K562 (cell line): ENCODE measurements around the gene SHB. TPM values are rescaled to one million over a fixed set of nuclear protein-coding genes. Genes with fewer than 3 reads are reported as not detected.
A peak's percentile ranks its signal among the peaks of the same experiment; 100 is the strongest.

Experiments used
- ATAC-seq: fragments of 200-7000 bp; cut with Tn5 transposase; 3 replicates; pipeline ENCODE4 v1.9.1; 2020; ENCODE audit warnings: moderate library complexity
- BruUV-seq: library from RNA; stranded (reverse); fragments of 400-500 nt; replicated peaks from 2 replicates; lab custom pipeline; 2021; lab: Mats Ljungman, UMichigan
- CTCF ChIA-PET: fragments of 300-600 bp; formaldehyde crosslinking; extraction: SDS; loops from one replicate; lab custom pipeline; 2021; ENCODE audit warnings: low intra/inter-chr PET ratio; lab: Yijun Ruan, JAX
- POLR2A ChIA-PET: fragments of 300-600, 350-650 bp; sonication (Branson Sonifier 250); formaldehyde crosslinking; extraction: SDS; loops from one replicate; lab custom pipeline; 2021; ENCODE audit warnings: antibody characterized with exemption, inconsistent platforms; lab: Yijun Ruan, JAX
- DNase-seq, 4 experiments: peaks; one replicate each; pipeline versions ENCODE4 v3.0.0 to v3.0.0-alpha.2; 2011 to 2018; ENCODE audit warnings: low spot score in 3 of 4, mixed read lengths in 3 of 4; ENCODE audit errors: extremely low read depth in 1 of 4
- FAIRE-seq: peaks from 2 replicates; lab custom pipeline; 2011; peaks lifted over from hg19 to GRCh38; lab: Jason Lieb, UNC
- H2AFZ ChIP-seq: 2 replicates; pipeline ENCODE4 v1.6.0; 2011; ENCODE audit warnings: low read depth, low read length, control low read depth, inconsistent platforms
- H3K27ac ChIP-seq: fragments of 200-600 bp; 3 replicates; pipeline ENCODE4 v1.8.0; 2011; ENCODE audit warnings: low read depth, mild to moderate bottlenecking, control low read depth, inconsistent platforms, low read length, moderate library complexity, mixed read lengths; ENCODE audit errors: extremely low read depth
- H3K27me3 ChIP-seq, 2 experiments: fragments of 300-600 bp in 1 of 2; 2 replicates in 1 of 2; 3 replicates in 1 of 2; pipeline versions ENCODE4 v1.6.0 to v1.8.0; 2011; ENCODE audit warnings: inconsistent platforms in 2 of 2, low read length in 2 of 2, mild to moderate bottlenecking in 1 of 2, mixed read lengths in 1 of 2, moderate library complexity in 1 of 2; ENCODE audit not compliant: control insufficient read depth in 2 of 2, insufficient read depth in 2 of 2
- H3K36me3 ChIP-seq: fragments of 300-600 bp; 3 replicates; pipeline ENCODE4 v1.8.0; 2011; ENCODE audit warnings: mild to moderate bottlenecking, low read length, inconsistent platforms; ENCODE audit not compliant: control insufficient read depth, insufficient read depth
- H3K4me1 ChIP-seq, 2 experiments: fragments of 200-600 bp in 1 of 2; replicated peaks in 1 of 2; 2 replicates in 1 of 2; 3 replicates in 1 of 2; pipeline versions ENCODE4 v1.5.1 to v1.8.0; 2011; ENCODE audit warnings: inconsistent platforms in 2 of 2, low read length in 2 of 2, mild to moderate bottlenecking in 1 of 2, mixed read lengths in 1 of 2, moderate library complexity in 1 of 2; ENCODE audit not compliant: control insufficient read depth in 2 of 2, insufficient read depth in 2 of 2
- H3K4me2 ChIP-seq: 2 replicates; pipeline ENCODE4 v1.6.1; 2011; ENCODE audit warnings: low read length, control low read depth, inconsistent platforms, mixed read lengths; ENCODE audit not compliant: insufficient read depth
- H3K4me3 ChIP-seq: fragments of 200-600 bp; sonication (generic), shearing (Covaris generic); 2 replicates; pipeline ENCODE4 v1.5.1; 2016; ENCODE audit warnings: control low read depth, inconsistent platforms
- H3K79me2 ChIP-seq: fragments of 200-600 bp; 3 replicates; pipeline ENCODE4 v1.8.0; 2011; ENCODE audit warnings: low read length, inconsistent platforms; ENCODE audit not compliant: control insufficient read depth, insufficient read depth
- H3K9ac ChIP-seq, 2 experiments: 2 replicates each; pipeline versions ENCODE4 v1.6.0 to v1.6.1; 2011; ENCODE audit warnings: low read depth in 2 of 2, low read length in 2 of 2, control low read depth in 1 of 2, inconsistent platforms in 1 of 2, mild to moderate bottlenecking in 1 of 2, mixed read lengths in 1 of 2; ENCODE audit not compliant: insufficient read depth in 1 of 2
- H3K9me1 ChIP-seq: one replicate; pipeline ENCODE4 v1.6.0; 2011; ENCODE audit warnings: inconsistent platforms, mild to moderate bottlenecking, low read length, moderate library complexity; ENCODE audit not compliant: control insufficient read depth, insufficient read depth
- H3K9me3 ChIP-seq: replicated peaks from 2 replicates; pipeline ENCODE4 v1.5.1; 2011; ENCODE audit warnings: low read depth, low read length, inconsistent platforms; ENCODE audit not compliant: control insufficient read depth, insufficient read depth
- H4K20me1 ChIP-seq: replicated peaks from 2 replicates; pipeline ENCODE4 v1.6.1; 2011; ENCODE audit warnings: low read length, inconsistent platforms, mixed read lengths; ENCODE audit not compliant: control insufficient read depth, insufficient read depth
- DPF2 ChIP-seq: fragments of 450-650 bp; IDR thresholded peaks from 2 replicates; pipeline ENCODE4 v1.6.1; 2016
- HDAC1 ChIP-seq, 2 experiments: fragments of 450-650 bp; IDR thresholded peaks; 2 replicates each; pipeline ENCODE4 v1.6.1; 2016 to 2017; ENCODE audit warnings: inconsistent platforms in 1 of 2, mild to moderate bottlenecking in 1 of 2, moderate library complexity in 1 of 2
- HDGF ChIP-seq: fragments of 450-650 bp; IDR thresholded peaks from 2 replicates; pipeline ENCODE4 v1.6.1; 2016
- KAT7 ChIP-seq: sonication (generic); formaldehyde crosslinking; IDR thresholded peaks from 2 replicates; pipeline ENCODE4 v1.8.0; 2022; ENCODE audit warnings: missing genetic modification reagents, mild to moderate bottlenecking, borderline replicate concordance
- NR2C2 ChIP-seq, 2 experiments: fragments of 200-800 bp in 1 of 2; sonication (Bioruptor generic) in 1 of 2; sonication (generic) in 1 of 2; formaldehyde crosslinking in 1 of 2; IDR thresholded peaks; 2 replicates each; pipeline versions ENCODE4 v1.6.1 to v1.8.0; 2016 to 2022; ENCODE audit warnings: mild to moderate bottlenecking in 1 of 2, missing compliant biosample characterization in 1 of 2, missing genetic modification characterization in 1 of 2, missing genetic modification reagents in 1 of 2
- TAF1 ChIP-seq: IDR thresholded peaks from 2 replicates; pipeline ENCODE4 v1.6.1; 2011; ENCODE audit warnings: mild to moderate bottlenecking, low read length, moderate library complexity; ENCODE audit not compliant: insufficient read depth, control insufficient read depth, severe bottlenecking; ENCODE audit errors: extremely low read depth
- TSC22D4 ChIP-seq: fragments of 450-650 bp; IDR thresholded peaks from 2 replicates; pipeline ENCODE4 v1.6.1; 2016; ENCODE audit warnings: missing genetic modification characterization, missing biosample characterization, control low read depth
- ZBTB26 ChIP-seq: fragments of 450-650 bp; formaldehyde crosslinking; IDR thresholded peaks from 2 replicates; pipeline ENCODE4 v1.4.0; 2022; ENCODE audit warnings: missing genetic modification characterization
- ZBTB40 ChIP-seq, 2 experiments: fragments of 450-650 bp in 1 of 2; sonication (generic) in 1 of 2; formaldehyde crosslinking in 1 of 2; IDR thresholded peaks; 2 replicates each; pipeline versions ENCODE4 v1.7.1 to v1.9.0; 2016 to 2022; ENCODE audit warnings: inconsistent platforms in 1 of 2, mild to moderate bottlenecking in 1 of 2, missing genetic modification reagents in 1 of 2
- WGBS: fragments of 100-300 bp; shearing (Covaris generic); methylation state at CpG from one replicate; pipeline ENCODE4 v1.1.6; 2016; ENCODE audit warnings: low coverage, mixed read lengths; ENCODE audit not compliant: insufficient coverage; ENCODE audit errors: missing lambda C conversion rate; 5-methylcytosine and 5-hydroxymethylcytosine counted together
- in situ Hi-C: fragments of 300-500 bp; cut with MboI; formaldehyde crosslinking; loops from 4 replicates; pipeline ENCODE4 v1.15.0; 2018; ENCODE audit warnings: inconsistent platforms, mixed read lengths
- intact Hi-C: fragments of 100-400 bp; cut with micrococcal nuclease; formaldehyde crosslinking; loops from 2 replicates; pipeline ENCODE4 v1.14.2; 2022
- polyA plus RNA-seq, 8 experiments: library from polyadenylated mRNA; depleted of rRNA in 4 of 8; stranded (reverse) in 5 of 8; unstranded in 3 of 8; fragments of >200 nt; fragmentation: Nextera tagmentation in 2 of 8; fragmentation: Illumina TruSeq in 1 of 8; extraction: Ambion mirVana in 2 of 8; extraction: Trizol in 1 of 8; gene quantifications; 2 replicates each; pipeline versions ENCODE4 v1.2.1 to v1.2.3, GENCODE V29; 2011 to 2014; ENCODE audit warnings: inconsistent platforms in 1 of 8, missing spikeins in 1 of 8
- total RNA-seq, 7 experiments: library from RNA; depleted of rRNA in 6 of 7; stranded (reverse); fragments of >200 nt in 6 of 7; fragmentation: Illumina TruSeq in 2 of 7; extraction: Trizol in 2 of 7; gene quantifications; 2 replicates each; pipeline versions ENCODE4 v1.2.1 to v1.2.3, GENCODE V29; 2011 to 2021; ENCODE audit warnings: low replicate concordance in 1 of 7

The SHB gene
- total and polyA plus RNA-seq, 9 of the 15 experiments (the other 6 are each of a cell fraction or from before 2014, with no cell fraction given): 0.78 to 16.0 (median 5.3) TPM

- no peak overlapping the region for H3K4me3 ChIP-seq
- peaks cover 8% of the 10 kb centered on the region for H3K9me1 ChIP-seq
- 31% methylated on average over 9 of the region's 9 CpGs for WGBS
- H2AFZ ChIP-seq: no peak overlapping the region
- DNase-seq (peak; percentile 36 to 61 (median 49)), FAIRE-seq (peak; percentile 63), ATAC-seq (peak; percentile 5; the same call in 2 of the 3 replicates)
- H3K9me3 ChIP-seq: no peaks in the 10 kb centered on the region
- H3K9ac ChIP-seq: no peak overlapping the region; a peak in 1 of 4 replicates
- POLR2A ChIA-PET: interaction anchor here (0.6 to 2.4 kb wide), 4 partner anchors 11 to 163 kb away, joined by 3 to 7 read pairs (median 3); no protein-coding TSS in a partner anchor
- peaks cover 73% of the 10 kb centered on the region for H3K79me2 ChIP-seq
- intact Hi-C loops (loop anchor here (2.0 to 10.0 kb wide), 5 partner anchors 27 to 321 kb away; partner anchors contain the start of gene EXOSC3), in situ Hi-C loops (no loop called here)
- no TSS peak for BruUV-seq
- peaks cover 12% of the 10 kb centered on the region; the same call in 2 of the 3 replicates for H3K36me3 ChIP-seq
- peak overlapping the region; percentile 33 for H3K4me2 ChIP-seq
- peaks cover 57 to 69% of the 10 kb centered on the region in 2 experiments for H3K4me1 ChIP-seq
- CTCF ChIA-PET: interaction anchor here (1.0 kb wide), 1 partner anchor 152 kb away, joined by 3 read pairs; no protein-coding TSS in a partner anchor
- H4K20me1 ChIP-seq: peaks cover 59% of the 10 kb centered on the region
- H3K27ac ChIP-seq: no peak overlapping the region
- no peaks in the 10 kb centered on the region; a peak in 1 of 5 replicates for H3K27me3 ChIP-seq
- no peak for TF ChIP-seq TSC22D4
- 0 out of 2 replicates have a peak, but pooled peaks have one; percentile 14 for TF ChIP-seq ZBTB40 (IDR thresholded peaks at IDR 0.05)
- TF ChIP-seq ZBTB40 (CRISPR knock-in tag; IDR thresholded peaks at IDR 0.05): no peak; the same call in 1 of the 2 replicates
- 0 out of 2 replicates have a peak, but pooled peaks have one; percentile 35 for TF ChIP-seq ZBTB26
- TF ChIP-seq DPF2: 0 out of 2 replicates have a peak, but pooled peaks have one; percentile 20
- TF ChIP-seq KAT7 (CRISPR knock-in tag): no peak
- no peak for TF ChIP-seq TAF1
- TF ChIP-seq HDAC1 (IDR thresholded peaks at IDR 0.05): peak in 1 of 2 experiments; percentile 35; a peak in 1 of 4 replicates
- no peak for TF ChIP-seq NR2C2 (CRISPR knock-in tag; IDR thresholded peaks at IDR 0.05)
- TF ChIP-seq NR2C2 (tag; IDR thresholded peaks at IDR 0.05): peak; percentile 16; the same call in 1 of the 2 replicates
- TF ChIP-seq HDGF: peak; percentile 72; the same call in 1 of the 2 replicates
These were observed 3.5 kb downstream of the SHB start for GRCh38 chr9:38065369-38066075.
